ENCODE results near the gene SLC12A4.
"Not testable (repeated sequence)": the region's sequence is repeated elsewhere in the genome, so short reads cannot be mapped to it uniquely, and the experiment has no call there.

Gene SLC12A4

DNA sequence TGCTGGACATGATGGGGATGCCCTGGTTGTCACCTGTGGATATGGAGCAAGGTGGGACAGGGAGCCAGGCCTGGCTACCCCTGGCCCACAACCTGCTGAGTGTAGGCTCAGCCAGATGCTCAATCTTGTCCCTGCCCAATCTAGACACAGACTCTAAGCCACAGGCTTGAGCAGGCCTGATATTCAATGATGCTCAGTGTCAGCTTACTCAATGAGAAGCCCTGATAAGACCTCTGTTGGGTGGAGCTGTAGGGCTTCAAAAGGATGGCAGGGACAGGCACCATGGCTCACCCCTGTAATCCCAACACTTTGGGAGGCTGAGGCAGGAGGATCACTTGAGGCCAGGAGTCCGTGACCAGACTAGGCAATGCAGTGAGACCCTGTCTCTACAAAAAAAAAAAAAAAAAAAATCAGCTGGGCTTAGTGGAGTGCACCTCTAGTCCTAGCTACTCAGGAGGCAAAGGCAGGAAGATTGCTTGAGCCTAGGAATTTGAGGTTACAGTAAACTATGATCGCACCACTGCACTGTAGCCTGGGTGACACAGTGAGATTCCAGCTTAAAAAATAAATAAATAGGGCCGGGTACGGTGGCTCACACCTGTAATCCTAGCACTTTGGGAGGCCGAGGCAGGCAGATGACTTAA is 27.9 kb downstream of the SLC12A4 start:
- DNase-seq = no peak

DNA sequence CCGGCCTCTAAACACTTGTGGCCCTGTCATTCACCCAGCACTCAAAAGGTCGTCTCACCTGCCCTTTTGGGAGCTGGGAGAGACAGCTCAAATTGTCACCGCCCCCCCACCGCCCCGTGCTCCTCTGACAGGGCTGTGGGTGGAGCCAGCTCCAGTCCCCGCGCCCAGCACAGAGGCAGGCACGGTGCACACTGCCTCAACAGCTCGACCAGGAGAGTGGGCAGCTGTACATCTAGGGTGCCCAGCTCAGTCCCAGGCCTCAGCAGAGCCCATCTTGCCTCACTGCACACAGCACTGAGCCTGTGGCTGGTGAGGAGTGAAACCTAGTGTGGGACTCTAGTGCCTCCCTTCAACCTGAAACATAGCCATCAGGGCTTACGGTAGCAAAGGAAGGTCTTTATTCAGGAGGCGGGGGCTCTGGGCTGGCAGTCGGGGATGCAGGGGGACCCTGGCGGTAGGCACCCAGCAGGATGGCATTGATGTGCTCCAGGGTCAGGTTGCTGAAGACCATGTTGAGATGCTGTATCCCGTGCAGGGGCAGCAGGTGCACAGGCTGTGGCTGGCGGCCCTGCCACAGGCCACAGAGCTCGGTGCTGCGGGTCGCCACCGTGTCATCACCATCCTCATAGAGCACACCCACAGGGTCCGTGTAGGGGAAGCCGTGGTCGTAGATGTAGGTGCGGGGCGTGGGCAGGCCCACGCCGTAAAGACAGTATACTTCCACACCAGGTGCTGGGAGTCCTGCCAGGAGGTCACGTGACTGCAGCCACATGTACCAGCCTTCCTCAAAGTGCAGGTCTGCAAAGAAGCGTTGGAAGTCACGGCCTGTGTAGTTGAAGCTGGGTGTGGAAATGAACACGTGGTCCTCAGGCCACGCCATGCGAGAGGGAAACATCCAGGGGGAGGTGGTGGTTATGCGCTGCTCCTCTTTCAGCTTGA is 28.7 kb downstream of the SLC12A4 start:
- peak; percentile 60 to 69 for DNase-seq

DNA sequence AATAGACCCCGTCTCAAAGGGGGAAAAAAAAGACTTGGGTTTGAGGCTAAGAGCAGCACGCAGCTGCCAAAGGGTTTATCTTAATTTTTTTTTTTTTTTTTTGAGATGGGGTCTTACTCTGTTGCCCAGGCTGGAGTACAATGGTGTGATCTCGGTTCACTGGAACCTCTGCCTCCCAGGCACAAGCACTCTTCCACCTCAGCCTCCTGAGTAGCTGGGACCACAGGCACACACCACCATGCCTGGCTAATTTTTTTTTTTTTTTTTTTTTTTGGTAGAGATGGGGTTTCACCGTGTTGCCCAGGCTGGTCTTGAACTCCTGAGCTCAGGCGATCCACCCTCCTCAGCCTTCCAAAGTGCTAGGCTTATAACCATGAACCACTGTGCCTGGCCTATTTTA is 30.7 kb downstream of the SLC12A4 start:
- DNase-seq = not testable (repeated sequence)

DNA sequence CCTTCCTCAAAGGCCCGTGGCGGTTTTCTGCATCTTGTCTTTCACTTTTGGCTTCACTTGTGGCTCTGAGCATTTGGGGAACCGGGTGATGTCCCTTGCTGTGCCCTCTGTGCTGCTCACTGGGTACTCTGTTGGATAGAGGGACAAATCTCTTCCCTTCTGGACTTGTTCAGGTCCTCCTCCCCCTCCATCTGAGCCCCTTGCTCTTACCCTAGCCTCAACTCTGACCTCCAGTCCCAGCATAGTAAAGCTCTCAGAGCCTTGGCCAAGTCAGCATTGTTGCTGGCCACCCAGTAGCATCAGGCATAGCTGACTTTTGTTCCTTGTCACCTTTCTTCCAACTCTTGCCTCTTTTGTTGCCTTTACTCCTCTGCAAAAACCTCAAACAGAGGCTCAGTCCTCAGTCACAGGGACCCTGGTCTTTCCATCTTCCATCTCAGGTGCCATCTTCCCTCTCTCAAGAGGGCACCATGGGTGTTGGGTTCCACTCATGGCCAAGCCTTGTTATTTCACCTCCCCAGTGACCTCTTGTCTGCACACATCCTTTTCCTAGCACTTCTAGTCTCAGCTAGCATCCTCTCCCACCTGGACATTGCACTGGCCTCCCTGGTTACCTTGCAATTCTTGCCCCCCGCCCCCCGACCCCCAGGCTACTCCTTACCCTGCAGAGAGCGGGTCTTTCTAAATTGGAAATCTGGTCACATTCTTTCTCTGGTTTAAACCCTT is 31.4 kb downstream of the SLC12A4 start:
- peak; percentile 74 to 84 for DNase-seq

DNA sequence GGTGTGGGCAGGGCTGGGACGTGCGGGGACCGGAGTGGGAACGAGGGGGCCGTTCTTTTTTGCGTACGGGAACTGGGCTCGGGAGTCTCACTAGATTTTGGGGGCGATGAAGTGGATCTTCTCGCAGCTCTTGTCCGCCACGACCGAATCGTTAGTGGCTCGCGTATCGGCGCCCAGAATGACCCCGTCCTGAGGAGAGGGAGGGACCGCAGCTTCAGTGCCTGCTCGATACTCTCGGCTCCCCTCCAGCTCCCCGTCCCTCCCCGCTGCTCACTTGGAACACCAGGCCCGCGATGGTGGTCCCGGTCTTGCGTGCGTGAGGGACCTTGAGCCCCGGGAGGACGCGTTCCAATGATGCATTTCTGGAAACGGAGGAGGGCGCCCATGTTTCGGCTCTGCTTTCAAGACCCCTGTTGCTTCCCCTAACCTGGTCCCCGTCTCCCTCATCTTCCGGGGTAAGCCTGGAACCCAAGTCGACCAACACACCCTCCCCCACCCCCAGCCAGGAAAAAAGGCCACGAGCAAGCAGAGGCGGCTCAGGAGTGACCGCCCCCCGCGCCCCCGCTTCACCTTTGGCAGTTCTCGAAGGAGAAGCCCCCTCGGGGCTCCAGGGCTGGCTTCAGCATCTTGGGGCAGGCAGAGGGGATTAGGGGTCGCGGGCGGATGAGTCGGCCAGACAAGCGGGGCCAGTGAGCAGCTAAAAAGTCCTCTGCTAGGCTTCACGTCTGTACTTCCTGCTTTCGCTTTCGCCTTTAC is 32.1 kb downstream of the SLC12A4 start, which contains the start of gene PSMB10:
Gene PSMB10 (minus strand): TSS at position 727 of the 756 bp plus-strand sequence. CDS start 101 bp downstream, at position 626.
- DNase-seq = peak; percentile 58 to 67

DNA sequence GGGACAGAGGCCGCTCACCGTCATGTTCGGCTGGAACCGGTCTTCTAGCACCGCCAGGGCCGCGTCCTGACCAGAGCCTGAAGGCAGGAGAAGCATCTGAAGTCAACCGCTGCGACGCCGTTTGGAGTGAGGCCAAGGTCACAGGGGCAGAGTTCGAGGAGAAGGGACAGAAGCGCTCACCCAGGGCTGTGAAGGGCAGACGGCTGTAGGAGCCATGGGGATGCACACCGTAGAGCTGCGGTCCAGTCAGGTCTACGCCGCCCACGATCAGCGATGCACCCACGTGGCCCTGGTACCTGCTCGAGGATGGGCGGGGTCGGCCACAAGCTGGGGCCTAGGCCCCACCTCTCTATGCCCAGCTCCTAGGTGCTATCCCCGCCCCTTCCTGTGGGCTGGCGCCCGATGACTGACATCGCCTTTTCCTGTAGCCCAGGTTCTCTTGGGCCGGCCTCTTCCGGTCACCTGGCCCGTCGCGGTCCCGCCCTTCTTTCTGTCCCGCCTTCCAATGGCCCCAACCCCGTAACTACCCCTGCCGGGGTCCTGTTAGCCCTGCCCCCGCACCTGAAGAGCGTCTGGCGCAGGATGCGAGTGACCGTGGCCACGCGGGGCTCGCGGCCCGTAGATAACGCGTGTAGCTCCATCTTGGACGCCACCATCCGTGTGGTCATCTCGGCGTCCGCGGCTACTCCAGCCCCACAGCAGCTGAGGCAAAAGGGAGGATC is 32.9 kb downstream of the SLC12A4 start:
- peak; percentile 97 to 98 for DNase-seq

DNA sequence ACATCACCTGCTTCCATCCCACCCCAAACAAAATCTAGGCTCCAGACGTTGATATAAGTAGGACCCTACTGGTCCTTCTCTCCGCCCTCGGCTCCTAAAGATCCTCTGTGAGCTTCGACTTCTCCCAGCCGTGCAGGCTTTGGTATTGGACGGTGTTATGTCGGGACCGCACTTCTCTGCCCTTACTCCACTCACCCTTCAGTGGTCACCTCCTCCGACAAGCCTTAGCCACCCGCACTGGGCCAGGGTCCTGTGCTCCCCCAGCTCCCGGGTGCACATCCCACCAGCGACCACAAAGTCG is 33.4 kb downstream of the SLC12A4 start:
- DNase-seq = no peak

DNA sequence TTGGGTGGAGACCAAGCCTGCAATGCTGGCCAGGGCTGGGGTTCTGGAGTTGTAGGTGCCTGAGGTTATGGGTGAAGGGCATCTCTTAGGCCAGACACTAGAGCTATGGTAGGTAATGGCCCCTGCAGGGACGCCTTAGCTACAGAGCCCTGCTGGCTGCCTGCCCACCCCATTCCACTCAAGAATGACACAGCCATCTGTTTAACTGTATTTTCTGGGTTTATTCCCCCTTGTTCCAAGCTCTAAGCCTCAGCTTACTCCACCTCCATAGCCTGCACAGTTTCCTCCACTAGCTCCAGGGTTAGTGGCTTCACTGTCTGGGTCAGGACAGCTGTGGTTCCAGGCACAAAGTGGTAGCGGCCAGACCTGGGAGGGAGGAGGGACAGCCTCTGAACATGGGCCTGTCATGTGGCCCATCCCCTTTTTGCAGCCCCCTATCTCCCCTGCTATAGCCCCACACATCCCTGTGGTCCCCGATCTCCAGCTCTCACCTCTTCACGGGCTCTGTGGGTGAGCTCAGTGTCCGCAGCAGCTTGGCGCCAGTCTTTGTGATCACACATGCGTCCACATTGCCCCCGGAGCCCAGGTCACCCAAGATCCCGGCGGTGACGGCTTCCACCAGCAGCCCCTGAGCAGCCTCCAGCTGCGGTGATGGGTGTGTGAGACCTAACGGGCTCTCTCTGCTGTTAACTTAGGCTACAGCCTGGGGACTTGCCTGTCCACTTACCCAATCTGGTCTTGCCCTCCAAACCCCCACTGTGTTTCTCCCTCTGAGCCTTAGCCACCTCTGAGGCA is 33.9 kb downstream of the SLC12A4 start:
- no peak for DNase-seq

DNA sequence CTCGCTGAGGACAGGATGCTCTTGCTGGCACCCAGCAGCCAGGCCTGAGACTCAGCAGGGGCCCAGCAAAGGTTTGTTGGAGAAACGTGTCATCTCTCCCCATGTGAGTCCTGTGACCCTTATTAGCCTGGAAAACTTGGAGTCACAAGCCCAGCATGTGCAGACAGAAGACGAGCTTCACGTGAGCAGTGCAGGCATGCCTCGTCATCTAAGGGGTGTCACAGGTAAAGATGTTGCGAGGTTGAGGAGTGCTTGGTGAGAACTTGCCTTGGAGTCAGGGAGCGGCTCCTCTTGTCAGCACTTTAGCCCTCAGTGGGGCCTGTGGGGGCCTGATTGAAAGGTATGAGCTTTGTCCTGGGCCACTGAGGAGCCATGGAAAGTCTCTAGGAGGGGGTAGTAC is 34.6 kb downstream of the SLC12A4 start:
- DNase-seq = no peak

DNA sequence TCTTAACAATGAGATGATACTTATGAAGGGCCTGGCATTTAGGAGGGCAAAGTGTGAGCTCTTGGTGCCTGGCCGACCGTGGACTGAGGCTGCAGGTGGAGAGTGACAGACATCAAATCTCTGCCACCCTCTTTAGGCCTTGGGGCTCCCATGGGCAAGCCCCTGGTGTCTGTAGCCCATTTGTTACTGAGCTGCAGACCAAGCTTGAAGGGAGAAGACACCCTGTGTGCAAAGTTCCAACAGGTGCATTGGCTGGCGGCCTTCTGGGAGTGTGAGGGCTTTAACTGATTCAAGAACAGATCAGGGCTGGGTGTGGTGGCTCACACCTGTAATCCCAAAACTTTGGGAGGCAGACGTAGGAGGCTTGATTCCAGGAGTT is 36.0 kb downstream of the SLC12A4 start:
- no peak for DNase-seq

DNA sequence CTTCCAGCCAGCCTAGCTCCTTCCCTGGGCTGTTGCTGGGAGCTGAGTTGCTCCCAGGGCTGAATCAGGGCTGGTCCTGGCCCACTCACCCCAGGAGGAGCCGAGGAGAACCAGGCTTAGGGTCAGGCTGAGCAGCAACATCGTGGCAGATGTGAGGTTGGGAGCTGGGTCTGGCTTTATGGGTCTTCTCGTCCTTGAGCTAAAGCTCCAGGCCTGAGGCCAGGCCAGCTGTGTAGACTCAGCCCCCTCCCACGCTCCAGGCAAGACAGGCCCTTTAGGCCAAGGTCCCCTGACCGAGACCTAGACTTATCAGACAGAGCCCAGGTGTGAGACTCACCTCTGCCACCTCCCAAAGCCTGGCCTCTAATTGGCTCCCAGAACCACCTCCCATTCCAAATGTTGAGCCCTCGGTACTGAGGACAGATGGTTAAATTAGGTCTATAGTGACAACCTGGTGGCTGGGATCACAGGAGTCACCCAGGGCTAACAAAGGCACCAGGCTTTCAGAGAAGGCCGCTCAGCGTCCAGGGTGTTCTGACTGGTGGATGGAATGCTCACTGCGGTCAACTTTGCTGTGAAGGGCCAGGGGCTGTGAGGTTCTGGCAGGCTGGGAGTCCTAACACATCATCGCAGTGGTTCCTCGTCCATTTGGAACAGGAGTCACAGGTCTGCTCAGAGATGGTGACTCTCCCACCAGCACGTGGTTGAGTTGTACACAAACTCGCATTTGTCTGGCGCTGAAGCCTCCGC is 36.5 kb downstream of the SLC12A4 start, which contains the start of gene CTRL:
Gene CTRL (minus strand): TSS at position 151 of the 750 bp plus-strand sequence. CDS start 10 bp downstream, at position 141.
- no peak for DNase-seq

DNA sequence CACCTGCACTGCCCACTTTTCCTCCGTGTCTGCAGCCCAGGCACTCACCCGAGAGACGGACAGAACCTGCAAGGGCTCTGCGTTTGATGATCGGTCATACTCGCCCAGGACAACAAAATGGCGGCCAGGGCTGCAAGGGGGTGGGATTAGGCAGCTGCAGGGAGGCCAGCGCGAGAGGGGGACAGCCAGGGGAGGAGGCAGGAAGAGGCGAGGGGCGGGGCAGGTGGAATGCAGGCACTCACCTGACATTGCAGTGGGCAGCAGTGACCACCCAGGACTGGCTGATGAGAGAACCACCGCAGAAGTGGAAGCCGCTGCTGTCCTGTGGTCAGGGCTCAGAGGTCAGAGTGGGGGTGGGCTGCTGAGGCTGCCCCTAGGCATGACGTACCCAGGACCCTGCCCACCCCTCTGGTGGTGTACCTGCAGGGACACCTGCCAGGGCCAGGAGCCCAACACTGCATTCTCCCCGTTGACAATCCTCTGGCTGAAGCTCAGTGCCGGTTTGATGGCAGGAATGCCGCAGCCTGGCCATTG is 37.7 kb downstream of the SLC12A4 start:
- DNase-seq = no peak

DNA sequence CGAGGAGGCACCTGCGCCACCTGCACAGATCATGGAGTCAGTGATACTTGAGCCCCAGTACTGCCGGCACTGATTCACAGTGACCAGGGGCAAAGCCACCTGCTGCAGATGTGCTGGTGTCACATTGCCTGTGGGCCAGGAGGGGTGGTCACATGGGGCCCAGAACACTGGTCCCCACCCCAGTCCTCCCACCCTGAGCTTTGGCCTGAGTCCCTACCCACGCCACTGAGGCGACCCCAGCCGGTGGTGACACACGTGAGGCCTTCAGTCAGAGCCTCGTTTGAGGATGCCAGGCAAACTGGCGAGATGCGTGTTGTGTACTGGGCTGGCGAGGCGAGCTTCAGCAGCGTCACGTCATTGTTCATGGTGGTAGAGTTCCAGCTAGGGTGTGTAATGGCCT is 38.2 kb downstream of the SLC12A4 start:
- DNase-seq = no peak

DNA sequence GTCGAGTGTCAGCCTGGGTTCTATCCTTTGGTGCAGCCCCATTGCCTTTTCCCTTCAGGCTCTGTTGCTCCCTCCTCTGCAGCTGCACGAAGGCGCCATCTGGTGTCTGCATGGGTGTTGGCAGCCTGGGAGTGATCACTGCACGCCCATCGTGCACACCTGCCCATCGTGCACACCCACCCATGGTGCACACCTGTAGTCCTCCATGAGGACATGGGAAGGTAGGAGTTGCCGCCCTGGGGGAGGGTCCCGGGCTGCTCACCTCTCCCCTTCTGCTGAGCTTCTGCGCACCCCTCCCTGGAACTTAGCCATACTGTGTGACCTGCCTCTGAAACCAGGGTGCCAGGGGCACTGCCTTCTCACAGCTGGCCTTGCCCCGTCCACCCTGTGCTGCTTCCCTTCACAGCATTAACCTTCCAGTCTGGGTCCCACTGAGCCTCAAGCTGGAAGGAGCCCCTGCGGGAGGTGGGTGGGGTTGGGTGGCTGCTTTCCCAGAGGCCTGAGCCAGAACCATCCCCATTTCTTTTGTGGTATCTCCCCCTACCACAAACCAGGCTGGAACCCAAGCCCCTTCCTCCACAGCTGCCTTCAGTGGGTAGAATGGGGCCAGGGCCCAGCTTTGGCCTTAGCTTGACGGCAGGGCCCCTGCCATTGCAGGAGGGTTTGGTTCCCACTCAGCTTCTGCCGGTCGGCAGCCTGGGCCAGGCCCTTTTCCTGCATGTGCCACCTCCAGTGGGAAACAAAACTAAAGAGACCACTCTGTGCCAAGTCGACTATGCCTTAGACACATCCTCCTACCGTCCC is 39.7 kb downstream of the SLC12A4 start:
- DNase-seq = peak; percentile 81 to 85

DNA sequence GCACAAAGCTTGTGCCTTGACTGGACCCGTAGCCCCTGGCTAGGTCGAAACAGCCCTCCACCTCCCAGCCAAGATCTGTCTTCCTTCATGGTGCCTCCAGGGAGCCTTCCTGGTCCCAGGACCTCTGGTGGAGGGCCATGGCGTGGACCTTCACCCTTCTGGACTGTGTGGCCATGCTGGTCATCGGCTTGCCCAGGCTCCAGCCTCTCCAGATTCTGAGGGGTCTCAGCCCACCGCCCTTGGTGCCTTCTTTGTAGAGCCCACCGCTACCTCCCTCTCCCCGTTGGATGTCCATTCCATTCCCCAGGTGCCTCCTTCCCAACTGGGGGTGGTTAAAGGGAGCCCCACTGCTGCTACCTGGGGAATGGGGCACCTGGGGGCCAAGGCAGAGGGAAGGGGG is 40.3 kb downstream of the SLC12A4 start:
- no peak for DNase-seq

DNA sequence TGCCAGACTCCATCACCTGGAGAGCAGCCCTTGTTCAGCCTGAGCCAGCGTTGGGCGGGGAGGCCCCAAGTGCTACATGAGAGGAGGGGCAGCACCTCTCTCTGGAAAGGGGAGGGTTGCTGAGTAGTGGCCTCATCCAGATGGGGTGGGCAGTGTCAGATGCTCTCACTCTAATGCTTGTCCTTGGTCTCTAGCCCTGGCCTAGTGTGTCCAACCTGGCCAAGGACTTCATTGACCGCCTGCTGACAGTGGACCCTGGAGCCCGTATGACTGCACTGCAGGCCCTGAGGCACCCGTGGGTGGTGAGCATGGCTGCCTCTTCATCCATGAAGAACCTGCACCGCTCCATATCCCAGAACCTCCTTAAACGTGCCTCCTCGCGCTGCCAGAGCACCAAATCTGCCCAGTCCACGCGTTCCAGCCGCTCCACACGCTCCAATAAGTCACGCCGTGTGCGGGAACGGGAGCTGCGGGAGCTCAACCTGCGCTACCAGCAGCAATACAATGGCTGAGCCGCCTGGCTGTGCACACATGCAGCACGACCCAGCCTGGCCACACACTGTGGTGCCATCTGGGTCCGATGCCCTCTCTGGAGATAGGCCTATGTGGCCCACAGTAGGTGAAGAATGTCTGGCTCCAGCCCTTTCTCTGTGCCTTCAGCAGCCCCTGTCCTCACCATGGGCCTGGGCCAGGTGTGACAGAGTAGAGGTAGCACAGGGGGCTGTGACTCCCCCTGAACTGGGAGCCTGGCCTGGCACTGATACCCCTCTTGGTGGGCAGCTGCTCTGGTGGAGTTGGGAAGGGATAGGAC is 41.1 kb downstream of the SLC12A4 start:
- DNase-seq = no peak

DNA sequence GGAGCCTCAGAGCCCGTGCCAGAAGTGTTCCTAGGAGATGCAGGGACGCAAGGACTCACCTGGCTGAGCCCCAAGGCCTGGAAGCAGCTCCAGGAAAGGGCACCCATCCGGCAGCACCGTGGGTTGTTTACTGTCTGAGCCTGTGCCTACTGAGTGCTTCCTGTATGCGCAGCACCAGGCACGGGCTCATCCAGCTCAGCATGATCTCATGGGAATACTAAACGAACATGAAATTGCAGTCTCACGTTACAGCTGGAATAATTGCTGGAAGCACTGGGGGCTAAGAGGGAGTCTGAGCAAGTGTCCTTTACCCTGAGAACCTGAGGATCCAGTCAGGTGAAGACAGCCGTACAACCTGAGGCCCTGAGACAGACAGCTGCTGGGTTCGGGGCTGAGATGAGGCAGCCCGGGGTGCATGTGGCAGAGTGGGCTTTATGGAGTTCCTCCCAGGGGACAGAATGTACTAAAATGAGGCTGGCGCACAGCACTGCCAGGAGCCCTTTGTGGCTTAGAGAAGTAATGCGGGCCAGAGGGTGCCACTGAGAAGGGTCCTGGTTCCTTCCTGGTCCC is 42.2 kb downstream of the SLC12A4 start:
- DNase-seq = no peak

Data from activated CD4-positive, alpha-beta T cell treated with anti-CD3 and anti-CD28 coated beads, Interleukin-2, amount 50 U/mL, for 48 hours (primary cell).